K562 (cell line): ENCODE data around the gene SVBP. TPM values are rescaled to one million over a fixed set of nuclear protein-coding genes. Genes with fewer than 3 reads are reported as not detected.

ENCODE experiments used
- ATAC-seq: fragments of 200-7000 bp; cut with Tn5 transposase; 3 replicates; pipeline ENCODE4 v1.9.1; 2020; ENCODE audit warnings: moderate library complexity
- BruUV-seq: library from RNA; stranded (reverse); fragments of 400-500 nt; replicated peaks from 2 replicates; lab custom pipeline; 2021; lab: Mats Ljungman, UMichigan
- CTCF ChIA-PET: fragments of 300-600 bp; formaldehyde crosslinking; extraction: SDS; loops from one replicate; lab custom pipeline; 2021; ENCODE audit warnings: low intra/inter-chr PET ratio; lab: Yijun Ruan, JAX
- POLR2A ChIA-PET: fragments of 300-600, 350-650 bp; sonication (Branson Sonifier 250); formaldehyde crosslinking; extraction: SDS; loops from one replicate; lab custom pipeline; 2021; ENCODE audit warnings: antibody characterized with exemption, inconsistent platforms; lab: Yijun Ruan, JAX
- DNase-seq, 4 experiments: peaks; one replicate each; pipeline versions ENCODE4 v3.0.0 to v3.0.0-alpha.2; 2011 to 2018; ENCODE audit warnings: low spot score in 3 of 4, mixed read lengths in 3 of 4; ENCODE audit errors: extremely low read depth in 1 of 4
- FAIRE-seq: peaks from 2 replicates; lab custom pipeline; 2011; peaks lifted over from hg19 to GRCh38; lab: Jason Lieb, UNC
- H2AFZ ChIP-seq: 2 replicates; pipeline ENCODE4 v1.6.0; 2011; ENCODE audit warnings: low read depth, low read length, control low read depth, inconsistent platforms
- H3K27ac ChIP-seq: fragments of 200-600 bp; 3 replicates; pipeline ENCODE4 v1.8.0; 2011; ENCODE audit warnings: low read depth, mild to moderate bottlenecking, control low read depth, inconsistent platforms, low read length, moderate library complexity, mixed read lengths; ENCODE audit errors: extremely low read depth
- H3K27me3 ChIP-seq, 2 experiments: fragments of 300-600 bp in 1 of 2; 2 replicates in 1 of 2; 3 replicates in 1 of 2; pipeline versions ENCODE4 v1.6.0 to v1.8.0; 2011; ENCODE audit warnings: inconsistent platforms in 2 of 2, low read length in 2 of 2, mild to moderate bottlenecking in 1 of 2, mixed read lengths in 1 of 2, moderate library complexity in 1 of 2; ENCODE audit not compliant: control insufficient read depth in 2 of 2, insufficient read depth in 2 of 2
- H3K36me3 ChIP-seq: fragments of 300-600 bp; 3 replicates; pipeline ENCODE4 v1.8.0; 2011; ENCODE audit warnings: mild to moderate bottlenecking, low read length, inconsistent platforms; ENCODE audit not compliant: control insufficient read depth, insufficient read depth
- H3K4me1 ChIP-seq, 2 experiments: fragments of 200-600 bp in 1 of 2; replicated peaks in 1 of 2; 2 replicates in 1 of 2; 3 replicates in 1 of 2; pipeline versions ENCODE4 v1.5.1 to v1.8.0; 2011; ENCODE audit warnings: inconsistent platforms in 2 of 2, low read length in 2 of 2, mild to moderate bottlenecking in 1 of 2, mixed read lengths in 1 of 2, moderate library complexity in 1 of 2; ENCODE audit not compliant: control insufficient read depth in 2 of 2, insufficient read depth in 2 of 2
- H3K4me2 ChIP-seq: 2 replicates; pipeline ENCODE4 v1.6.1; 2011; ENCODE audit warnings: low read length, control low read depth, inconsistent platforms, mixed read lengths; ENCODE audit not compliant: insufficient read depth
- H3K4me3 ChIP-seq: fragments of 200-600 bp; sonication (generic), shearing (Covaris generic); 2 replicates; pipeline ENCODE4 v1.5.1; 2016; ENCODE audit warnings: control low read depth, inconsistent platforms
- H3K79me2 ChIP-seq: fragments of 200-600 bp; 3 replicates; pipeline ENCODE4 v1.8.0; 2011; ENCODE audit warnings: low read length, inconsistent platforms; ENCODE audit not compliant: control insufficient read depth, insufficient read depth
- H3K9ac ChIP-seq, 2 experiments: 2 replicates each; pipeline versions ENCODE4 v1.6.0 to v1.6.1; 2011; ENCODE audit warnings: low read depth in 2 of 2, low read length in 2 of 2, control low read depth in 1 of 2, inconsistent platforms in 1 of 2, mild to moderate bottlenecking in 1 of 2, mixed read lengths in 1 of 2; ENCODE audit not compliant: insufficient read depth in 1 of 2
- H3K9me1 ChIP-seq: one replicate; pipeline ENCODE4 v1.6.0; 2011; ENCODE audit warnings: inconsistent platforms, mild to moderate bottlenecking, low read length, moderate library complexity; ENCODE audit not compliant: control insufficient read depth, insufficient read depth
- H3K9me3 ChIP-seq: replicated peaks from 2 replicates; pipeline ENCODE4 v1.5.1; 2011; ENCODE audit warnings: low read depth, low read length, inconsistent platforms; ENCODE audit not compliant: control insufficient read depth, insufficient read depth
- H4K20me1 ChIP-seq: replicated peaks from 2 replicates; pipeline ENCODE4 v1.6.1; 2011; ENCODE audit warnings: low read length, inconsistent platforms, mixed read lengths; ENCODE audit not compliant: control insufficient read depth, insufficient read depth
- ATF1 ChIP-seq, 2 experiments: fragments of 450-650 bp in 1 of 2; IDR thresholded peaks; 2 replicates each; pipeline ENCODE4 v1.6.1; 2016; ENCODE audit warnings: missing compliant biosample characterization in 1 of 2, missing genetic modification characterization in 1 of 2
- CBFA2T2 ChIP-seq: fragments of 450-650 bp; conservative IDR thresholded peaks from 2 replicates; pipeline ENCODE4 v1.6.1; 2017; ENCODE audit warnings: mild to moderate bottlenecking
- CBX3 ChIP-seq, 2 experiments: IDR thresholded peaks; 1 replicate in 1 of 2; 2 replicates in 1 of 2; pipeline ENCODE4 v1.6.1; 2012; ENCODE audit warnings: inconsistent platforms in 2 of 2, low read length in 2 of 2, borderline replicate concordance in 1 of 2, control low read depth in 1 of 2
- HDGF ChIP-seq: fragments of 450-650 bp; IDR thresholded peaks from 2 replicates; pipeline ENCODE4 v1.6.1; 2016
- MCM7 ChIP-seq, 2 experiments: fragments of 450-650 bp; IDR thresholded peaks; 2 replicates each; pipeline ENCODE4 v1.6.1; 2016 to 2018
- NFIC ChIP-seq: fragments of 450-650 bp; IDR thresholded peaks from 2 replicates; pipeline ENCODE4 v1.6.1; 2017; ENCODE audit warnings: mild to moderate bottlenecking, inconsistent platforms
- PHF21A ChIP-seq: fragments of 450-650 bp; IDR thresholded peaks from 2 replicates; pipeline ENCODE4 v1.6.1; 2017; ENCODE audit warnings: low read depth, borderline replicate concordance
- ZNF282 ChIP-seq: sonication (generic); formaldehyde crosslinking; IDR thresholded peaks from 2 replicates; pipeline ENCODE4 v1.8.1; 2023; ENCODE audit warnings: missing genetic modification reagents
- ZNF449 ChIP-seq: fragments of 250-450 bp; sonication (Bioruptor Pico); IDR thresholded peaks from 2 replicates; pipeline ENCODE4 v1.8.0; 2022; ENCODE audit warnings: moderate library complexity, mild to moderate bottlenecking, inconsistent platforms
- WGBS: fragments of 100-300 bp; shearing (Covaris generic); methylation state at CpG from one replicate; pipeline ENCODE4 v1.1.6; 2016; ENCODE audit warnings: low coverage, mixed read lengths; ENCODE audit not compliant: insufficient coverage; ENCODE audit errors: missing lambda C conversion rate; 5-methylcytosine and 5-hydroxymethylcytosine counted together
- in situ Hi-C: fragments of 300-500 bp; cut with MboI; formaldehyde crosslinking; loops from 4 replicates; pipeline ENCODE4 v1.15.0; 2018; ENCODE audit warnings: inconsistent platforms, mixed read lengths
- intact Hi-C: fragments of 100-400 bp; cut with micrococcal nuclease; formaldehyde crosslinking; loops from 2 replicates; pipeline ENCODE4 v1.14.2; 2022
- polyA plus RNA-seq, 8 experiments: library from polyadenylated mRNA; depleted of rRNA in 4 of 8; stranded (reverse) in 5 of 8; unstranded in 3 of 8; fragments of >200 nt; fragmentation: Nextera tagmentation in 2 of 8; fragmentation: Illumina TruSeq in 1 of 8; extraction: Ambion mirVana in 2 of 8; extraction: Trizol in 1 of 8; gene quantifications; 2 replicates each; pipeline versions ENCODE4 v1.2.1 to v1.2.3, GENCODE V29; 2011 to 2014; ENCODE audit warnings: inconsistent platforms in 1 of 8, missing spikeins in 1 of 8
- total RNA-seq, 7 experiments: library from RNA; depleted of rRNA in 6 of 7; stranded (reverse); fragments of >200 nt in 6 of 7; fragmentation: Illumina TruSeq in 2 of 7; extraction: Trizol in 2 of 7; gene quantifications; 2 replicates each; pipeline versions ENCODE4 v1.2.1 to v1.2.3, GENCODE V29; 2011 to 2021; ENCODE audit warnings: low replicate concordance in 1 of 7
- TF ChIP-seq, protein P1 (sequence below), 2 experiments: fragments of 200-800 bp in 1 of 2; sonication (Bioruptor generic) in 1 of 2; sonication (generic) in 1 of 2; formaldehyde crosslinking in 1 of 2; IDR thresholded peaks in 1 of 2; conservative IDR thresholded peaks in 1 of 2; 2 replicates each; pipeline versions ENCODE4 v1.5.0 to v1.6.1; 2016 to 2020; ENCODE audit warnings: missing compliant biosample characterization in 1 of 2, missing genetic modification characterization in 1 of 2, missing genetic modification reagents in 1 of 2
- TF ChIP-seq, protein P2 (sequence below): fragments of 250-450 bp; sonication (Bioruptor Pico); IDR thresholded peaks from 2 replicates; pipeline ENCODE4 v1.4.0; 2020
- TF ChIP-seq, protein P3 (sequence below): fragments of 450-650 bp; IDR thresholded peaks from 2 replicates; pipeline ENCODE4 v1.6.1; 2017; ENCODE audit warnings: antibody characterized with exemption, mild to moderate bottlenecking
- TF ChIP-seq, protein P4 (sequence below): fragments of 450-650 bp; conservative IDR thresholded peaks from 2 replicates; pipeline ENCODE4 v1.6.1; 2016; ENCODE audit warnings: missing genetic modification characterization, low read depth, mild to moderate bottlenecking, control low read depth, missing compliant biosample characterization

The SVBP gene
- total and polyA plus RNA-seq, 9 of the 15 experiments (the other 6 are each of a cell fraction or from before 2014, with no cell fraction given) = 31.7 to 49.7 (median 40.0) TPM

DNA sequence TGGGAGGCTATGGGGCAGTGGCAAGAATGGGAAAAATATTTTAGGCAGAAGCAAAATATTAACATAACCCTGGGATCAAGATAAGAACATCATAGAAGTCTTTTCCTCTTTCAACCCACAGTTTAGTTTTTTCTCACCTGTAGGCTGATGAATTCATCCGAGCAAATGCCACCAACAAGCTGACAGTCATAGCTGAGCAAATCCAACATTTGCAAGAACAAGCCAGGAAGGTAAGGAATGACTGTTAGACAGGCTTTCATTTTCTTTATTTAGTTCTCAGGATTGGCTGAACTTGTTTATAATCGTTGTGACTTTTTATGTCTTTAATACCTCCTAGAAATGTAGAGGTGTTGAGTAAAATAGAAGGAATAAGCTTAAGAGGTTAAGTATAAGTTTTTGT is 43.8 kb downstream of the SVBP start:
- ATAC-seq = no peak
- in situ Hi-C loops = no loop called here
- TF ChIP-seq ZNF282 (no peak), NFIC (no peak), PHF21A (no peak), CBFA2T2 (no peak), ATF1 (CRISPR knock-in tag; IDR thresholded peaks at IDR 0.05) (no peak), ATF1 (tag; IDR thresholded peaks at IDR 0.05) (no peak), MCM7 (IDR thresholded peaks at IDR 0.05) (no peak), ZNF449 (CRISPR knock-in tag) (no peak), HDGF (no peak), CBX3 (IDR thresholded peaks at IDR 0.05; ENCODE audit: borderline replicate concordance in 1 of 2, low read length in 2 of 2) (no peak)
- TF ChIP-seq, protein P1, sequence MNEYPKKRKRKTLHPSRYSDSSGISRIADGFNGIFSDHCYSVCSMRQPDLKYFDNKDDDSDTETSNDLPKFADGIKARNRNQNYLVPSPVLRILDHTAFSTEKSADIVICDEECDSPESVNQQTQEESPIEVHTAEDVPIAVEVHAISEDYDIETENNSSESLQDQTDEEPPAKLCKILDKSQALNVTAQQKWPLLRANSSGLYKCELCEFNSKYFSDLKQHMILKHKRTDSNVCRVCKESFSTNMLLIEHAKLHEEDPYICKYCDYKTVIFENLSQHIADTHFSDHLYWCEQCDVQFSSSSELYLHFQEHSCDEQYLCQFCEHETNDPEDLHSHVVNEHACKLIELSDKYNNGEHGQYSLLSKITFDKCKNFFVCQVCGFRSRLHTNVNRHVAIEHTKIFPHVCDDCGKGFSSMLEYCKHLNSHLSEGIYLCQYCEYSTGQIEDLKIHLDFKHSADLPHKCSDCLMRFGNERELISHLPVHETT (CRISPR knock-in tag; conservative IDR thresholded peaks at IDR 0.05 in 1 of 2, IDR thresholded peaks at IDR 0.05 in 1 of 2) = no peak
- TF ChIP-seq, protein P2, sequence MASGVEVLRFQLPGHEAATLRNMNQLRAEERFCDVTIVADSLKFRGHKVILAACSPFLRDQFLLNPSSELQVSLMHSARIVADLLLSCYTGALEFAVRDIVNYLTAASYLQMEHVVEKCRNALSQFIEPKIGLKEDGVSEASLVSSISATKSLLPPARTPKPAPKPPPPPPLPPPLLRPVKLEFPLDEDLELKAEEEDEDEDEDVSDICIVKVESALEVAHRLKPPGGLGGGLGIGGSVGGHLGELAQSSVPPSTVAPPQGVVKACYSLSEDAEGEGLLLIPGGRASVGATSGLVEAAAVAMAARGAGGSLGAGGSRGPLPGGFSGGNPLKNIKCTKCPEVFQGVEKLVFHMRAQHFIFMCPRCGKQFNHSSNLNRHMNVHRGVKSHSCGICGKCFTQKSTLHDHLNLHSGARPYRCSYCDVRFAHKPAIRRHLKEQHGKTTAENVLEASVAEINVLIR = no peak
- TF ChIP-seq, protein P3, sequence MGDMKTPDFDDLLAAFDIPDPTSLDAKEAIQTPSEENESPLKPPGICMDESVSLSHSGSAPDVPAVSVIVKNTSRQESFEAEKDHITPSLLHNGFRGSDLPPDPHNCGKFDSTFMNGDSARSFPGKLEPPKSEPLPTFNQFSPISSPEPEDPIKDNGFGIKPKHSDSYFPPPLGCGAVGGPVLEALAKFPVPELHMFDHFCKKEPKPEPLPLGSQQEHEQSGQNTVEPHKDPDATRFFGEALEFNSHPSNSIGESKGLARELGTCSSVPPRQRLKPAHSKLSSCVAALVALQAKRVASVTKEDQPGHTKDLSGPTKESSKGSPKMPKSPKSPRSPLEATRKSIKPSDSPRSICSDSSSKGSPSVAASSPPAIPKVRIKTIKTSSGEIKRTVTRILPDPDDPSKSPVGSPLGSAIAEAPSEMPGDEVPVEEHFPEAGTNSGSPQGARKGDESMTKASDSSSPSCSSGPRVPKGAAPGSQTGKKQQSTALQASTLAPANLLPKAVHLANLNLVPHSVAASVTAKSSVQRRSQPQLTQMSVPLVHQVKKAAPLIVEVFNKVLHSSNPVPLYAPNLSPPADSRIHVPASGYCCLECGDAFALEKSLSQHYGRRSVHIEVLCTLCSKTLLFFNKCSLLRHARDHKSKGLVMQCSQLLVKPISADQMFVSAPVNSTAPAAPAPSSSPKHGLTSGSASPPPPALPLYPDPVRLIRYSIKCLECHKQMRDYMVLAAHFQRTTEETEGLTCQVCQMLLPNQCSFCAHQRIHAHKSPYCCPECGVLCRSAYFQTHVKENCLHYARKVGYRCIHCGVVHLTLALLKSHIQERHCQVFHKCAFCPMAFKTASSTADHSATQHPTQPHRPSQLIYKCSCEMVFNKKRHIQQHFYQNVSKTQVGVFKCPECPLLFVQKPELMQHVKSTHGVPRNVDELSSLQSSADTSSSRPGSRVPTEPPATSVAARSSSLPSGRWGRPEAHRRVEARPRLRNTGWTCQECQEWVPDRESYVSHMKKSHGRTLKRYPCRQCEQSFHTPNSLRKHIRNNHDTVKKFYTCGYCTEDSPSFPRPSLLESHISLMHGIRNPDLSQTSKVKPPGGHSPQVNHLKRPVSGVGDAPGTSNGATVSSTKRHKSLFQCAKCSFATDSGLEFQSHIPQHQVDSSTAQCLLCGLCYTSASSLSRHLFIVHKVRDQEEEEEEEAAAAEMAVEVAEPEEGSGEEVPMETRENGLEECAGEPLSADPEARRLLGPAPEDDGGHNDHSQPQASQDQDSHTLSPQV = no peak
- TF ChIP-seq, protein P4, sequence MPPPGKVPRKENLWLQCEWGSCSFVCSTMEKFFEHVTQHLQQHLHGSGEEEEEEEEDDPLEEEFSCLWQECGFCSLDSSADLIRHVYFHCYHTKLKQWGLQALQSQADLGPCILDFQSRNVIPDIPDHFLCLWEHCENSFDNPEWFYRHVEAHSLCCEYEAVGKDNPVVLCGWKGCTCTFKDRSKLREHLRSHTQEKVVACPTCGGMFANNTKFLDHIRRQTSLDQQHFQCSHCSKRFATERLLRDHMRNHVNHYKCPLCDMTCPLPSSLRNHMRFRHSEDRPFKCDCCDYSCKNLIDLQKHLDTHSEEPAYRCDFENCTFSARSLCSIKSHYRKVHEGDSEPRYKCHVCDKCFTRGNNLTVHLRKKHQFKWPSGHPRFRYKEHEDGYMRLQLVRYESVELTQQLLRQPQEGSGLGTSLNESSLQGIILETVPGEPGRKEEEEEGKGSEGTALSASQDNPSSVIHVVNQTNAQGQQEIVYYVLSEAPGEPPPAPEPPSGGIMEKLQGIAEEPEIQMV (tag) = no peak

More for the DNA sequence above, 43.8 kb downstream of the SVBP start:
- Histone ChIP-seq H3K4me2 (no peak overlapping the region), H3K4me1 (no peaks in the 10 kb centered on the region; a peak in 2 of 5 replicates), H3K9me1 (no peaks in the 10 kb centered on the region), H3K27me3 (no peaks in the 10 kb centered on the region), H3K36me3 (peaks cover 74% of the 10 kb centered on the region), H3K27ac (no peak overlapping the region), H3K4me3 (no peak overlapping the region), H2AFZ (no peak overlapping the region), H3K79me2 (peaks cover 35% of the 10 kb centered on the region), H4K20me1 (no peaks in the 10 kb centered on the region), H3K9me3 (no peaks in the 10 kb centered on the region), H3K9ac (no peak overlapping the region)
- intact Hi-C loops = no loop called here
- no TSS peak for BruUV-seq
- ChIA-PET CTCF (interaction anchor here (0.7 kb wide), 1 partner anchor 21 kb away, joined by 4 read pairs; no protein-coding TSS in a partner anchor), POLR2A (no interaction called here)
- WGBS = 47% methylated on average over 2 of the region's 2 CpGs
- no peak for DNase-seq
- FAIRE-seq = no peak
